ENCODE measurements around the gene RAC3. TPM values are rescaled to one million over a fixed set of nuclear protein-coding genes. Genes with fewer than 3 reads are reported as not detected.

Gene RAC3
- total and polyA plus RNA-seq, 2 experiments from 2014 or later, result 9.9 to 73.7 TPM

GRCh38 chr17:82056729-82057621 is 25.5 kb downstream of the RAC3 start:
- H3K9me3 ChIP-seq (ENCODE audit: low read depth), result no peaks in the 10 kb centered on the region
- H3K4me3 ChIP-seq, result no peak overlapping the region
- H3K36me3 ChIP-seq, result peaks cover 35% of the 10 kb centered on the region
- DNase-seq (ENCODE audit: low read depth in 1 of 2, low spot score in 1 of 2), result no peak
- peaks cover 4% of the 10 kb centered on the region for H3K4me1 ChIP-seq (ENCODE audit: low read depth)
- no peaks in the 10 kb centered on the region for H3K27me3 ChIP-seq
- H3K27ac ChIP-seq, result no peak overlapping the region
- no peak for TF ChIP-seq CTCF (IDR thresholded peaks at IDR 0.05; ENCODE audit: low read depth, low read length)

GRCh38 chr17:82058230-82058854 is 26.9 kb downstream of the RAC3 start:
- Histone ChIP-seq H3K36me3 (peaks cover 35% of the 10 kb centered on the region), H3K27ac (no peak overlapping the region), H3K4me1 (ENCODE audit: low read depth) (no peaks in the 10 kb centered on the region), H3K9me3 (ENCODE audit: low read depth) (no peaks in the 10 kb centered on the region), H3K27me3 (no peaks in the 10 kb centered on the region), H3K4me3 (no peak overlapping the region)
- DNase-seq (ENCODE audit: low read depth in 1 of 2, low spot score in 1 of 2), result no peak
- no peak for TF ChIP-seq CTCF (IDR thresholded peaks at IDR 0.05; ENCODE audit: low read depth, low read length)

GRCh38 chr17:82058855-82059249 is 27.4 kb downstream of the RAC3 start:
- Histone ChIP-seq H3K9me3 (ENCODE audit: low read depth) (no peaks in the 10 kb centered on the region), H3K4me1 (ENCODE audit: low read depth) (no peaks in the 10 kb centered on the region), H3K36me3 (peaks cover 35% of the 10 kb centered on the region), H3K27me3 (no peaks in the 10 kb centered on the region), H3K4me3 (no peak overlapping the region), H3K27ac (no peak overlapping the region)
- TF ChIP-seq CTCF (IDR thresholded peaks at IDR 0.05; ENCODE audit: low read depth, low read length), result no peak
- DNase-seq (ENCODE audit: low read depth in 1 of 2, low spot score in 1 of 2), result no peak

GRCh38 chr17:82059272-82060000 is 28.0 kb downstream of the RAC3 start:
- Histone ChIP-seq H3K27ac (no peak overlapping the region), H3K36me3 (peaks cover 35% of the 10 kb centered on the region), H3K4me1 (ENCODE audit: low read depth) (no peaks in the 10 kb centered on the region), H3K27me3 (no peaks in the 10 kb centered on the region), H3K9me3 (ENCODE audit: low read depth) (no peaks in the 10 kb centered on the region), H3K4me3 (no peak overlapping the region)
- DNase-seq (ENCODE audit: low read depth in 1 of 2, low spot score in 1 of 2), result no peak
- TF ChIP-seq CTCF (IDR thresholded peaks at IDR 0.05; ENCODE audit: low read depth, low read length), result no peak

GRCh38 chr17:82060001-82060380 is 28.5 kb downstream of the RAC3 start:
- no peaks in the 10 kb centered on the region for H3K9me3 ChIP-seq (ENCODE audit: low read depth)
- no peaks in the 10 kb centered on the region for H3K27me3 ChIP-seq
- no peak overlapping the region for H3K4me3 ChIP-seq
- no peak overlapping the region for H3K27ac ChIP-seq
- DNase-seq (ENCODE audit: low read depth in 1 of 2, low spot score in 1 of 2), result no peak
- TF ChIP-seq CTCF (IDR thresholded peaks at IDR 0.05; ENCODE audit: low read depth, low read length), result no peak
- peaks cover 30% of the 10 kb centered on the region for H3K36me3 ChIP-seq
- peaks cover 5% of the 10 kb centered on the region for H3K4me1 ChIP-seq (ENCODE audit: low read depth)
